Measurements from ENCODE around the gene ELOVL1.

Gene ELOVL1

GRCh38 chr1:43325381-43325780 lies 42.4 kb downstream of the ELOVL1 start:
- H3K27ac ChIP-seq (ENCODE audit: low read length): no peak overlapping the region
- no peak overlapping the region for H3K4me3 ChIP-seq (ENCODE audit: low read length in 2 of 2)

GRCh38 chr1:43324810-43325209 lies 43.0 kb downstream of the ELOVL1 start:
- Histone ChIP-seq H3K9ac (ENCODE audit: low read length in 2 of 2) (no peak overlapping the region), H3K27ac (ENCODE audit: low read length) (no peak overlapping the region)

More at GRCh38 chr1:43325381-43325780, 42.4 kb downstream of the ELOVL1 start:
- H3K27me3 ChIP-seq (ENCODE audit: control insufficient read depth in 1 of 2, insufficient read depth in 2 of 2, low read length in 2 of 2): no peaks in the 10 kb centered on the region
- H3K4me1 ChIP-seq (ENCODE audit: control insufficient read depth, insufficient read depth, low read length): no peaks in the 10 kb centered on the region
- H3K9ac ChIP-seq (ENCODE audit: low read length in 2 of 2): no peak overlapping the region
- no peaks in the 10 kb centered on the region for H3K36me3 ChIP-seq (ENCODE audit: control insufficient read depth in 2 of 2, insufficient read depth in 2 of 2, low read length in 2 of 2)
- H3K9me3 ChIP-seq (ENCODE audit: control insufficient read depth in 2 of 2, low read length in 2 of 2): peaks cover 0 to 6% of the 10 kb centered on the region in 2 donors

GRCh38 chr1:43322506-43322905 lies 45.3 kb downstream of the ELOVL1 start:
- no peak overlapping the region for H3K9ac ChIP-seq (ENCODE audit: low read length in 2 of 2)
- no peak overlapping the region for H3K27ac ChIP-seq (ENCODE audit: low read length)
- no peaks in the 10 kb centered on the region for H3K36me3 ChIP-seq (ENCODE audit: control insufficient read depth in 2 of 2, insufficient read depth in 2 of 2, low read length in 2 of 2)
- no peaks in the 10 kb centered on the region for H3K4me1 ChIP-seq (ENCODE audit: control insufficient read depth, insufficient read depth, low read length)
- peaks cover 0 to 3% of the 10 kb centered on the region in 2 donors for H3K9me3 ChIP-seq (ENCODE audit: control insufficient read depth in 2 of 2, low read length in 2 of 2)
- H3K27me3 ChIP-seq (ENCODE audit: control insufficient read depth in 1 of 2, insufficient read depth in 2 of 2, low read length in 2 of 2): no peaks in the 10 kb centered on the region
- H3K4me3 ChIP-seq (ENCODE audit: low read length in 2 of 2): no peak overlapping the region

More at GRCh38 chr1:43324810-43325209, 43.0 kb downstream of the ELOVL1 start:
- Histone ChIP-seq H3K4me3 (ENCODE audit: low read length in 2 of 2) (no peak overlapping the region), H3K36me3 (ENCODE audit: control insufficient read depth in 2 of 2, insufficient read depth in 2 of 2, low read length in 2 of 2) (no peaks in the 10 kb centered on the region), H3K27me3 (ENCODE audit: control insufficient read depth in 1 of 2, insufficient read depth in 2 of 2, low read length in 2 of 2) (no peaks in the 10 kb centered on the region), H3K4me1 (ENCODE audit: control insufficient read depth, insufficient read depth, low read length) (no peaks in the 10 kb centered on the region), H3K9me3 (ENCODE audit: control insufficient read depth in 2 of 2, low read length in 2 of 2) (peaks cover 0 to 6% of the 10 kb centered on the region in 2 donors)

GRCh38 chr1:43321331-43321891 lies 46.4 kb downstream of the ELOVL1 start:
- Histone ChIP-seq H3K27me3 (ENCODE audit: control insufficient read depth in 1 of 2, insufficient read depth in 2 of 2, low read length in 2 of 2) (no peaks in the 10 kb centered on the region), H3K36me3 (ENCODE audit: control insufficient read depth in 2 of 2, insufficient read depth in 2 of 2, low read length in 2 of 2) (no peaks in the 10 kb centered on the region), H3K27ac (ENCODE audit: low read length) (no peak overlapping the region), H3K9me3 (ENCODE audit: control insufficient read depth in 2 of 2, low read length in 2 of 2) (peaks cover 0 to 3% of the 10 kb centered on the region in 2 donors), H3K4me3 (ENCODE audit: low read length in 2 of 2) (no peak overlapping the region), H3K9ac (ENCODE audit: low read length in 2 of 2) (no peak overlapping the region), H3K4me1 (ENCODE audit: control insufficient read depth, insufficient read depth, low read length) (no peaks in the 10 kb centered on the region)

- Histone ChIP-seq H3K9ac (ENCODE audit: low read length in 2 of 2) (no peak overlapping the region), H3K27ac (ENCODE audit: low read length) (no peak overlapping the region), H3K27me3 (ENCODE audit: control insufficient read depth in 1 of 2, insufficient read depth in 2 of 2, low read length in 2 of 2) (no peaks in the 10 kb centered on the region), H3K9me3 (ENCODE audit: control insufficient read depth in 2 of 2, low read length in 2 of 2) (peaks cover 0 to 3% of the 10 kb centered on the region in 2 donors), H3K36me3 (ENCODE audit: control insufficient read depth in 2 of 2, insufficient read depth in 2 of 2, low read length in 2 of 2) (no peaks in the 10 kb centered on the region), H3K4me1 (ENCODE audit: control insufficient read depth, insufficient read depth, low read length) (no peaks in the 10 kb centered on the region), H3K4me3 (ENCODE audit: low read length in 2 of 2) (no peak overlapping the region)
Observed at GRCh38 chr1:43319766-43320165, 48.0 kb downstream of the ELOVL1 start.

- no peak overlapping the region for H3K4me3 ChIP-seq (ENCODE audit: low read length in 2 of 2)
- no peak overlapping the region for H3K27ac ChIP-seq (ENCODE audit: low read length)
- no peak overlapping the region for H3K9ac ChIP-seq (ENCODE audit: low read length in 2 of 2)
- H3K27me3 ChIP-seq (ENCODE audit: control insufficient read depth in 1 of 2, insufficient read depth in 2 of 2, low read length in 2 of 2): no peaks in the 10 kb centered on the region
- no peaks in the 10 kb centered on the region for H3K36me3 ChIP-seq (ENCODE audit: control insufficient read depth in 2 of 2, insufficient read depth in 2 of 2, low read length in 2 of 2)
- H3K4me1 ChIP-seq (ENCODE audit: control insufficient read depth, insufficient read depth, low read length): no peaks in the 10 kb centered on the region
- H3K9me3 ChIP-seq (ENCODE audit: control insufficient read depth in 2 of 2, low read length in 2 of 2): peaks cover 0 to 3% of the 10 kb centered on the region in 2 donors
Observed at GRCh38 chr1:43319288-43319687, 48.5 kb downstream of the ELOVL1 start.

- Histone ChIP-seq H3K9ac (ENCODE audit: low read length in 2 of 2) (no peak overlapping the region), H3K9me3 (ENCODE audit: control insufficient read depth in 2 of 2, low read length in 2 of 2) (peaks cover 0 to 2% of the 10 kb centered on the region in 2 donors), H3K4me1 (ENCODE audit: control insufficient read depth, insufficient read depth, low read length) (no peaks in the 10 kb centered on the region), H3K27me3 (ENCODE audit: control insufficient read depth in 1 of 2, insufficient read depth in 2 of 2, low read length in 2 of 2) (no peaks in the 10 kb centered on the region), H3K27ac (ENCODE audit: low read length) (no peak overlapping the region), H3K36me3 (ENCODE audit: control insufficient read depth in 2 of 2, insufficient read depth in 2 of 2, low read length in 2 of 2) (no peaks in the 10 kb centered on the region), H3K4me3 (ENCODE audit: low read length in 2 of 2) (no peak overlapping the region)
Observed at GRCh38 chr1:43318831-43319230, 49.0 kb downstream of the ELOVL1 start.

- Histone ChIP-seq H3K27ac (ENCODE audit: low read length) (no peak overlapping the region), H3K27me3 (ENCODE audit: control insufficient read depth in 1 of 2, insufficient read depth in 2 of 2, low read length in 2 of 2) (no peaks in the 10 kb centered on the region), H3K4me1 (ENCODE audit: control insufficient read depth, insufficient read depth, low read length) (no peaks in the 10 kb centered on the region), H3K36me3 (ENCODE audit: control insufficient read depth in 2 of 2, insufficient read depth in 2 of 2, low read length in 2 of 2) (no peaks in the 10 kb centered on the region), H3K9ac (ENCODE audit: low read length in 2 of 2) (no peak overlapping the region), H3K9me3 (ENCODE audit: control insufficient read depth in 2 of 2, low read length in 2 of 2) (no peaks in the 10 kb centered on the region), H3K4me3 (ENCODE audit: low read length in 2 of 2) (no peak overlapping the region)
Observed at GRCh38 chr1:43317817-43318471, 49.9 kb downstream of the ELOVL1 start.

GRCh38 chr1:43316738-43317520 lies 50.9 kb downstream of the ELOVL1 start:
- Histone ChIP-seq H3K4me1 (ENCODE audit: control insufficient read depth, insufficient read depth, low read length) (no peaks in the 10 kb centered on the region), H3K4me3 (ENCODE audit: low read length in 2 of 2) (no peak overlapping the region), H3K9me3 (ENCODE audit: control insufficient read depth in 2 of 2, low read length in 2 of 2) (no peaks in the 10 kb centered on the region), H3K27ac (ENCODE audit: low read length) (no peak overlapping the region), H3K9ac (ENCODE audit: low read length in 2 of 2) (no peak overlapping the region), H3K27me3 (ENCODE audit: control insufficient read depth in 1 of 2, insufficient read depth in 2 of 2, low read length in 2 of 2) (no peaks in the 10 kb centered on the region), H3K36me3 (ENCODE audit: control insufficient read depth in 2 of 2, insufficient read depth in 2 of 2, low read length in 2 of 2) (no peaks in the 10 kb centered on the region)

GRCh38 chr1:43315963-43316737 lies 51.7 kb downstream of the ELOVL1 start:
- Histone ChIP-seq H3K27me3 (ENCODE audit: control insufficient read depth in 1 of 2, insufficient read depth in 2 of 2, low read length in 2 of 2) (no peaks in the 10 kb centered on the region), H3K4me3 (ENCODE audit: low read length in 2 of 2) (no peak overlapping the region), H3K36me3 (ENCODE audit: control insufficient read depth in 2 of 2, insufficient read depth in 2 of 2, low read length in 2 of 2) (no peaks in the 10 kb centered on the region), H3K4me1 (ENCODE audit: control insufficient read depth, insufficient read depth, low read length) (no peaks in the 10 kb centered on the region), H3K9me3 (ENCODE audit: control insufficient read depth in 2 of 2, low read length in 2 of 2) (no peaks in the 10 kb centered on the region), H3K27ac (ENCODE audit: low read length) (no peak overlapping the region), H3K9ac (ENCODE audit: low read length in 2 of 2) (no peak overlapping the region)
